HEK293 (cell line): ENCODE measurements around the gene PREX1.

Experiments used
- CTCF ChIA-PET: fragments of 350-600 bp; formaldehyde crosslinking; extraction: SDS; loops from one replicate; lab custom pipeline; 2021; ENCODE audit warnings: antibody characterized with exemption; lab: Yijun Ruan, JAX
- POLR2A ChIA-PET: fragments of 300-600 bp; formaldehyde crosslinking; extraction: SDS; loops from one replicate; lab custom pipeline; 2020; ENCODE audit warnings: antibody characterized with exemption, inconsistent platforms; lab: Yijun Ruan, JAX
- H3K27ac ChIP-seq: fragments of 200-500 bp; sonication (Bioruptor generic); 2 replicates; pipeline ENCODE4 v1.5.1; 2014; ENCODE audit warnings: low read depth, low read length, control low read depth, inconsistent platforms; ENCODE audit errors: extremely low read depth
- H3K36me3 ChIP-seq, 2 experiments: fragments of 200-500 bp in 1 of 2; sonication (Bioruptor generic) in 1 of 2; 1 replicate in 1 of 2; 2 replicates in 1 of 2; pipeline ENCODE4 v1.5.1; 2014 to 2017; ENCODE audit warnings: inconsistent platforms in 2 of 2, low read length in 2 of 2; ENCODE audit not compliant: control insufficient read depth in 2 of 2, insufficient read depth in 1 of 2
- H3K4me1 ChIP-seq: fragments of 200-500 bp; sonication (Bioruptor generic); 2 replicates; pipeline ENCODE4 v1.5.1; 2014; ENCODE audit warnings: mild to moderate bottlenecking, low read length, inconsistent platforms; ENCODE audit not compliant: control insufficient read depth, insufficient read depth
- H3K4me3 ChIP-seq: 2 replicates; pipeline ENCODE4 v1.5.1; 2011; ENCODE audit warnings: low read depth, mild to moderate bottlenecking, control low read depth, low read length, moderate library complexity
- H3K9me3 ChIP-seq: fragments of 200-500 bp; sonication (Bioruptor generic); 2 replicates; pipeline ENCODE4 v1.5.1; 2014; ENCODE audit warnings: low read depth, low read length, inconsistent platforms; ENCODE audit not compliant: control insufficient read depth, insufficient read depth
- GLI4 ChIP-seq: fragments of 450-650 bp; formaldehyde crosslinking; IDR thresholded peaks from 2 replicates; pipeline ENCODE4 v1.5.1; 2016; ENCODE audit warnings: missing biosample characterization, missing genetic modification characterization
- KLF7 ChIP-seq: fragments of 450-650 bp; formaldehyde crosslinking; IDR thresholded peaks from 2 replicates; pipeline ENCODE4 v1.5.1; 2016; ENCODE audit warnings: missing biosample characterization, missing genetic modification characterization, borderline replicate concordance
- PRDM1 ChIP-seq: fragments of 450-650 bp; formaldehyde crosslinking; IDR thresholded peaks from 2 replicates; pipeline ENCODE4; 2016; ENCODE audit warnings: missing biosample characterization, missing genetic modification characterization
- YY2 ChIP-seq: fragments of 450-650 bp; formaldehyde crosslinking; IDR thresholded peaks from 2 replicates; pipeline ENCODE4 v1.5.1; 2016; ENCODE audit warnings: missing biosample characterization, missing genetic modification characterization
- ZBTB20 ChIP-seq: fragments of 450-650 bp; formaldehyde crosslinking; IDR thresholded peaks from 2 replicates; pipeline ENCODE4 v1.5.1; 2016; ENCODE audit warnings: missing biosample characterization, missing genetic modification characterization
- ZNF121 ChIP-seq: fragments of 450-650 bp; formaldehyde crosslinking; IDR thresholded peaks from 2 replicates; pipeline ENCODE4 v1.5.1; 2016; ENCODE audit warnings: missing biosample characterization, missing genetic modification characterization
- ZNF184 ChIP-seq: fragments of 450-650 bp; IDR thresholded peaks from 2 replicates; pipeline ENCODE4 v1.5.1; 2018; ENCODE audit warnings: missing biosample characterization, mild to moderate bottlenecking, missing genetic modification characterization
- ZNF19 ChIP-seq: fragments of 450-650 bp; formaldehyde crosslinking; IDR thresholded peaks from 2 replicates; pipeline ENCODE4; 2016; ENCODE audit warnings: missing biosample characterization, missing genetic modification characterization, low read depth
- ZNF214 ChIP-seq: fragments of 450-650 bp; formaldehyde crosslinking; IDR thresholded peaks from 2 replicates; pipeline ENCODE4 v1.5.1; 2017; ENCODE audit warnings: missing biosample characterization, mild to moderate bottlenecking, missing genetic modification characterization, borderline replicate concordance
- ZNF311 ChIP-seq: fragments of 450-650 bp; formaldehyde crosslinking; IDR thresholded peaks from 2 replicates; pipeline ENCODE4 v1.5.1; 2017; ENCODE audit warnings: missing biosample characterization, missing genetic modification characterization, borderline replicate concordance
- ZNF37A ChIP-seq: fragments of 450-650 bp; IDR thresholded peaks from 2 replicates; pipeline ENCODE4 v1.5.1; 2018; ENCODE audit warnings: missing biosample characterization, missing genetic modification characterization
- ZNF623 ChIP-seq: fragments of 450-650 bp; formaldehyde crosslinking; IDR thresholded peaks from 2 replicates; pipeline ENCODE4 v1.5.1; 2016; ENCODE audit warnings: missing biosample characterization, missing genetic modification characterization
- ZNF76 ChIP-seq: fragments of 450-650 bp; formaldehyde crosslinking; IDR thresholded peaks from 2 replicates; pipeline ENCODE4; 2016; ENCODE audit warnings: low read depth, missing biosample characterization, missing genetic modification characterization, borderline replicate concordance
- ZNF776 ChIP-seq: fragments of 450-650 bp; formaldehyde crosslinking; IDR thresholded peaks from 2 replicates; pipeline ENCODE4 v1.5.0; 2017; ENCODE audit warnings: missing biosample characterization, missing genetic modification characterization, borderline replicate concordance
- ZXDB ChIP-seq: fragments of 450-650 bp; formaldehyde crosslinking; IDR thresholded peaks from 2 replicates; pipeline ENCODE4 v1.5.1; 2016; ENCODE audit warnings: missing biosample characterization, missing genetic modification characterization
- TF ChIP-seq, protein P1 (sequence below): sonication (generic); formaldehyde crosslinking; IDR thresholded peaks from 2 replicates; pipeline ENCODE4 v1.8.1; 2022; ENCODE audit warnings: mild to moderate bottlenecking, moderate library complexity, missing genetic modification reagents
- TF ChIP-seq, protein P2 (sequence below): fragments of 450-650 bp; formaldehyde crosslinking; IDR thresholded peaks from 2 replicates; pipeline ENCODE4 v1.5.1; 2016; ENCODE audit warnings: missing biosample characterization, missing genetic modification characterization
- TF ChIP-seq, protein P3 (sequence below): fragments of 450-650 bp; formaldehyde crosslinking; IDR thresholded peaks from 2 replicates; pipeline ENCODE4 v1.5.1; 2016; ENCODE audit warnings: missing biosample characterization, missing genetic modification characterization, borderline replicate concordance
- TF ChIP-seq, protein P4 (sequence below): fragments of 450-650 bp; formaldehyde crosslinking; IDR thresholded peaks from 2 replicates; pipeline ENCODE4 v1.5.1; 2016; ENCODE audit warnings: missing biosample characterization, missing genetic modification characterization
- TF ChIP-seq, protein P5 (sequence below): fragments of 450-650 bp; formaldehyde crosslinking; IDR thresholded peaks from 2 replicates; pipeline ENCODE4 v1.5.1; 2016; ENCODE audit warnings: missing biosample characterization, missing genetic modification characterization

Gene PREX1

DNA sequence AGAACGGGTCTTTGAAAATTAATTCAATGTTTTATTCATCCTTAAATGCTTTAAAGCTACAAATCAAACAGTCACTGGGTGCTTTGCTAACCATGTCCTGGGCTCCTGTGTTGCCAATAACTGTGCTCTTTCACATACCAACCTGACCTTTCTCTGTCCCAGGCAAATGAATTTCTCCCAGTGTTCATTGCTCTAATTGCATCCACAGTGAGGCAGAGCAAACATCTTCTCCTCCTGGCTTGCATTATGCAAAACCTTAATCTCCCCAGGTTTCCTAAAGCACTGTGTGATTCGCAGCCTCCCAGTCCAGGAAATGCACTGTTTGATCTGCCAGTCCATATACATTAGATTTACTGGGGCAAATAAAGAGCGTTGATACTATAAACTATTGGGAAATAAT lies 219.0 kb downstream of the PREX1 start:
- H3K4me1 ChIP-seq = no peaks in the 10 kb centered on the region
- no peaks in the 10 kb centered on the region for H3K36me3 ChIP-seq
- ChIA-PET CTCF (interaction anchor here (1.0 kb wide), 1 partner anchor 12 kb away, joined by 4 read pairs; no protein-coding TSS in a partner anchor), POLR2A (no interaction called here)
- no peak overlapping the region for H3K27ac ChIP-seq
- no peak overlapping the region for H3K4me3 ChIP-seq
- TF ChIP-seq ZNF37A (tag by site-specific recombination) (no peak), PRDM1 (no peak), ZNF184 (tag by site-specific recombination) (no peak), KLF7 (tag by site-specific recombination) (no peak), ZNF776 (no peak), YY2 (tag by site-specific recombination) (no peak), ZNF214 (tag by site-specific recombination) (no peak), ZNF19 (tag by site-specific recombination) (no peak), ZNF121 (tag by site-specific recombination) (no peak)
- TF ChIP-seq, protein P1, sequence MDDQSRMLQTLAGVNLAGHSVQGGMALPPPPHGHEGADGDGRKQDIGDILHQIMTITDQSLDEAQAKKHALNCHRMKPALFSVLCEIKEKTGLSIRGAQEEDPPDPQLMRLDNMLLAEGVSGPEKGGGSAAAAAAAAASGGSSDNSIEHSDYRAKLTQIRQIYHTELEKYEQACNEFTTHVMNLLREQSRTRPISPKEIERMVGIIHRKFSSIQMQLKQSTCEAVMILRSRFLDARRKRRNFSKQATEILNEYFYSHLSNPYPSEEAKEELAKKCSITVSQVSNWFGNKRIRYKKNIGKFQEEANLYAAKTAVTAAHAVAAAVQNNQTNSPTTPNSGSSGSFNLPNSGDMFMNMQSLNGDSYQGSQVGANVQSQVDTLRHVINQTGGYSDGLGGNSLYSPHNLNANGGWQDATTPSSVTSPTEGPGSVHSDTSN (CRISPR knock-in tag) = no peak
- TF ChIP-seq, protein P2, sequence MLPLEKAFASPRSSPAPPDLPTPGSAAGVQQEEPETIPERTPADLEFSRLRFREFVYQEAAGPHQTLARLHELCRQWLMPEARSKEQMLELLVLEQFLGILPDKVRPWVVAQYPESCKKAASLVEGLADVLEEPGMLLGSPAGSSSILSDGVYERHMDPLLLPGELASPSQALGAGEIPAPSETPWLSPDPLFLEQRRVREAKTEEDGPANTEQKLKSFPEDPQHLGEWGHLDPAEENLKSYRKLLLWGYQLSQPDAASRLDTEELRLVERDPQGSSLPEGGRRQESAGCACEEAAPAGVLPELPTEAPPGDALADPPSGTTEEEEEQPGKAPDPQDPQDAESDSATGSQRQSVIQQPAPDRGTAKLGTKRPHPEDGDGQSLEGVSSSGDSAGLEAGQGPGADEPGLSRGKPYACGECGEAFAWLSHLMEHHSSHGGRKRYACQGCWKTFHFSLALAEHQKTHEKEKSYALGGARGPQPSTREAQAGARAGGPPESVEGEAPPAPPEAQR (tag by site-specific recombination) = no peak
- no peaks in the 10 kb centered on the region for H3K9me3 ChIP-seq

DNA sequence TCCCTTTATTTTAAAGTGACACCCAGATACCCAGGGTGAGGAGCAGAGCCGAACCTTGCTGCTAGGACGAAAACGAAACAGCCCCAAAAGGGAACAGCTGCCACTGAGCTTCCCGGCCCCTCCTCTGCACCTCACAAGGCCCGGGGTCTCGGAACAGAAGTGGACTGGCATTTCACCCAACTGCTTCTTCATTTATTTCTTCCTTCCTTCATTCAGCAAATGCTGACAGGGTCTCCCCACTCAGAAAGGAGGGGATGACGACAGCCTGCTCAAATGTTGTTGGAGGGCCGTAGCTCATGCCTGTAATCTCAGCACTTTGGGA lies 220.3 kb downstream of the PREX1 start:
- ChIA-PET CTCF (no interaction called here), POLR2A (no interaction called here)
- Histone ChIP-seq H3K4me3 (no peak overlapping the region), H3K9me3 (no peaks in the 10 kb centered on the region), H3K4me1 (no peaks in the 10 kb centered on the region), H3K27ac (no peak overlapping the region), H3K36me3 (no peaks in the 10 kb centered on the region)
- TF ChIP-seq ZNF311 (tag by site-specific recombination) = no peak
- TF ChIP-seq ZNF76 (tag by site-specific recombination) = no peak
- TF ChIP-seq, protein P3, sequence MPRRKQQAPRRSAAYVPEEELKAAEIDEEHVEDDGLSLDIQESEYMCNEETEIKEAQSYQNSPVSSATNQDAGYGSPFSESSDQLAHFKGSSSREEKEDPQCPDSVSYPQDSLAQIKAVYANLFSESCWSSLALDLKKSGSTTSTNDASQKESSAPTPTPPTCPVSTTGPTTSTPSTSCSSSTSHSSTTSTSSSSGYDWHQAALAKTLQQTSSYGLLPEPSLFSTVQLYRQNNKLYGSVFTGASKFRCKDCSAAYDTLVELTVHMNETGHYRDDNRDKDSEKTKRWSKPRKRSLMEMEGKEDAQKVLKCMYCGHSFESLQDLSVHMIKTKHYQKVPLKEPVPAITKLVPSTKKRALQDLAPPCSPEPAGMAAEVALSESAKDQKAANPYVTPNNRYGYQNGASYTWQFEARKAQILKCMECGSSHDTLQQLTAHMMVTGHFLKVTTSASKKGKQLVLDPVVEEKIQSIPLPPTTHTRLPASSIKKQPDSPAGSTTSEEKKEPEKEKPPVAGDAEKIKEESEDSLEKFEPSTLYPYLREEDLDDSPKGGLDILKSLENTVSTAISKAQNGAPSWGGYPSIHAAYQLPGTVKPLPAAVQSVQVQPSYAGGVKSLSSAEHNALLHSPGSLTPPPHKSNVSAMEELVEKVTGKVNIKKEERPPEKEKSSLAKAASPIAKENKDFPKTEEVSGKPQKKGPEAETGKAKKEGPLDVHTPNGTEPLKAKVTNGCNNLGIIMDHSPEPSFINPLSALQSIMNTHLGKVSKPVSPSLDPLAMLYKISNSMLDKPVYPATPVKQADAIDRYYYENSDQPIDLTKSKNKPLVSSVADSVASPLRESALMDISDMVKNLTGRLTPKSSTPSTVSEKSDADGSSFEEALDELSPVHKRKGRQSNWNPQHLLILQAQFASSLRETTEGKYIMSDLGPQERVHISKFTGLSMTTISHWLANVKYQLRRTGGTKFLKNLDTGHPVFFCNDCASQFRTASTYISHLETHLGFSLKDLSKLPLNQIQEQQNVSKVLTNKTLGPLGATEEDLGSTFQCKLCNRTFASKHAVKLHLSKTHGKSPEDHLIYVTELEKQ (tag by site-specific recombination) = no peak
- TF ChIP-seq KLF7 (tag by site-specific recombination) = no peak
- TF ChIP-seq ZNF623 (tag by site-specific recombination) = no peak
- TF ChIP-seq GLI4 = no peak
- TF ChIP-seq, protein P4, sequence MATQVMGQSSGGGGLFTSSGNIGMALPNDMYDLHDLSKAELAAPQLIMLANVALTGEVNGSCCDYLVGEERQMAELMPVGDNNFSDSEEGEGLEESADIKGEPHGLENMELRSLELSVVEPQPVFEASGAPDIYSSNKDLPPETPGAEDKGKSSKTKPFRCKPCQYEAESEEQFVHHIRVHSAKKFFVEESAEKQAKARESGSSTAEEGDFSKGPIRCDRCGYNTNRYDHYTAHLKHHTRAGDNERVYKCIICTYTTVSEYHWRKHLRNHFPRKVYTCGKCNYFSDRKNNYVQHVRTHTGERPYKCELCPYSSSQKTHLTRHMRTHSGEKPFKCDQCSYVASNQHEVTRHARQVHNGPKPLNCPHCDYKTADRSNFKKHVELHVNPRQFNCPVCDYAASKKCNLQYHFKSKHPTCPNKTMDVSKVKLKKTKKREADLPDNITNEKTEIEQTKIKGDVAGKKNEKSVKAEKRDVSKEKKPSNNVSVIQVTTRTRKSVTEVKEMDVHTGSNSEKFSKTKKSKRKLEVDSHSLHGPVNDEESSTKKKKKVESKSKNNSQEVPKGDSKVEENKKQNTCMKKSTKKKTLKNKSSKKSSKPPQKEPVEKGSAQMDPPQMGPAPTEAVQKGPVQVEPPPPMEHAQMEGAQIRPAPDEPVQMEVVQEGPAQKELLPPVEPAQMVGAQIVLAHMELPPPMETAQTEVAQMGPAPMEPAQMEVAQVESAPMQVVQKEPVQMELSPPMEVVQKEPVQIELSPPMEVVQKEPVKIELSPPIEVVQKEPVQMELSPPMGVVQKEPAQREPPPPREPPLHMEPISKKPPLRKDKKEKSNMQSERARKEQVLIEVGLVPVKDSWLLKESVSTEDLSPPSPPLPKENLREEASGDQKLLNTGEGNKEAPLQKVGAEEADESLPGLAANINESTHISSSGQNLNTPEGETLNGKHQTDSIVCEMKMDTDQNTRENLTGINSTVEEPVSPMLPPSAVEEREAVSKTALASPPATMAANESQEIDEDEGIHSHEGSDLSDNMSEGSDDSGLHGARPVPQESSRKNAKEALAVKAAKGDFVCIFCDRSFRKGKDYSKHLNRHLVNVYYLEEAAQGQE = no peak
- no peak for TF ChIP-seq ZXDB (tag by site-specific recombination)
- TF ChIP-seq ZBTB20 (tag by site-specific recombination) = no peak
- TF ChIP-seq, protein P5, sequence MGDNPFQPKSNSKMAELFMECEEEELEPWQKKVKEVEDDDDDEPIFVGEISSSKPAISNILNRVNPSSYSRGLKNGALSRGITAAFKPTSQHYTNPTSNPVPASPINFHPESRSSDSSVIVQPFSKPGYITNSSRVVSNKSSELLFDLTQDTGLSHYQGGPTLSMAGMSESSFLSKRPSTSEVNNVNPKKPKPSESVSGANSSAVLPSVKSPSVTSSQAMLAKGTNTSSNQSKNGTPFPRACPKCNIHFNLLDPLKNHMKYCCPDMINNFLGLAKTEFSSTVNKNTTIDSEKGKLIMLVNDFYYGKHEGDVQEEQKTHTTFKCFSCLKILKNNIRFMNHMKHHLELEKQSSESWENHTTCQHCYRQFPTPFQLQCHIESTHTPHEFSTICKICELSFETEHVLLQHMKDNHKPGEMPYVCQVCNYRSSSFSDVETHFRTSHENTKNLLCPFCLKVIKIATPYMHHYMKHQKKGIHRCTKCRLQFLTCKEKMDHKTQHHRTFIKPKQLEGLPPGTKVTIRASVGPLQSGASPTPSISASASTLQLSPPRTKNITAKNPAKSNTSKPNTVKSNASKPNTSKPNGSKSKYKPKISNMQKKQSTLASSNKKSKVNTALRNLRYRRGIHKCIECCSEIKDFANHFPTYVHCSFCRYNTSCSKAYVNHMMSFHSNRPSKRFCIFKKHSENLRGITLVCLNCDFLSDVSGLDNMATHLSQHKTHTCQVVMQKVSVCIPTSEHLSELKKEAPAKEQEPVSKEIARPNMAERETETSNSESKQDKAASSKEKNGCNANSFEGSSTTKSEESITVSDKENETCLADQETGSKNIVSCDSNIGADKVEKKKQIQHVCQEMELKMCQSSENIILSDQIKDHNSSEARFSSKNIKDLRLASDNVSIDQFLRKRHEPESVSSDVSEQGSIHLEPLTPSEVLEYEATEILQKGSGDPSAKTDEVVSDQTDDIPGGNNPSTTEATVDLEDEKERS (tag by site-specific recombination) = no peak
